Activated CD4-positive, alpha-beta T cell treated with anti-CD3 and anti-CD28 coated beads, Interleukin-2, amount 10 ng/mL, durations not matched to agents 24 days and 14 days (primary cell): ENCODE results near the gene CCDC136. TPM values are rescaled to one million over a fixed set of nuclear protein-coding genes. Genes with fewer than 3 reads are reported as not detected.
A peak's percentile ranks its signal among the peaks of the same experiment; 100 is the strongest.

Source experiments
- DNase-seq: peaks from one replicate; pipeline ENCODE4 v3.0.0; 2022
- H3K27ac Mint-ChIP-seq: one replicate; pipeline ENCODE4 v1.8.0; 2022; ENCODE audit warnings: mild to moderate bottlenecking, mixed read lengths
- H3K27me3 Mint-ChIP-seq: one replicate; pipeline ENCODE4 v1.8.0; 2022; ENCODE audit warnings: mixed read lengths
- H3K36me3 Mint-ChIP-seq: one replicate; pipeline ENCODE4 v1.8.0; 2022; ENCODE audit warnings: low read depth, mild to moderate bottlenecking, mixed read lengths
- H3K4me1 Mint-ChIP-seq: one replicate; pipeline ENCODE4 v1.8.0; 2021; ENCODE audit warnings: mixed read lengths
- H3K4me3 Mint-ChIP-seq: one replicate; pipeline ENCODE4 v1.8.0; 2022; ENCODE audit warnings: mild to moderate bottlenecking, moderate library complexity, mixed read lengths
- H3K9me3 Mint-ChIP-seq: one replicate; pipeline ENCODE4 v1.8.0; 2021; ENCODE audit warnings: mixed read lengths
- intact Hi-C: fragments of 100-400 bp; cut with micrococcal nuclease; formaldehyde crosslinking; loops from one replicate; pipeline ENCODE4 v1.15.1; 2023
- total RNA-seq: library from RNA; stranded (reverse); gene quantifications from 2 replicates; pipeline ENCODE4 v1.2.3, GENCODE V29; 2022

Gene CCDC136
- total RNA-seq, 1 donor from 2014 or later = 9.2 TPM

GRCh38 chr7:128827248-128827958, 35.6 kb downstream of the CCDC136 start:
- DNase-seq = no peak
- H3K4me1 Mint-ChIP-seq = peaks cover 8% of the 10 kb centered on the region
- H3K27me3 Mint-ChIP-seq = peaks cover 32% of the 10 kb centered on the region
- no peaks in the 10 kb centered on the region for H3K36me3 Mint-ChIP-seq
- no peak overlapping the region for H3K27ac Mint-ChIP-seq
- H3K9me3 Mint-ChIP-seq = no peaks in the 10 kb centered on the region
- H3K4me3 Mint-ChIP-seq = no peak overlapping the region
- intact Hi-C loops = no loop called here

GRCh38 chr7:128827971-128828711, 36.4 kb downstream of the CCDC136 start:
- intact Hi-C loops = no loop called here
- Mint-ChIP-seq H3K4me3 (no peak overlapping the region), H3K27ac (no peak overlapping the region), H3K4me1 (peaks cover 8% of the 10 kb centered on the region), H3K36me3 (no peaks in the 10 kb centered on the region), H3K9me3 (no peaks in the 10 kb centered on the region), H3K27me3 (peaks cover 32% of the 10 kb centered on the region)
- DNase-seq = no peak

GRCh38 chr7:128829391-128830166, 37.8 kb downstream of the CCDC136 start:
- intact Hi-C loops = no loop called here
- H3K36me3 Mint-ChIP-seq = no peaks in the 10 kb centered on the region
- peaks cover 8% of the 10 kb centered on the region for H3K4me1 Mint-ChIP-seq
- H3K4me3 Mint-ChIP-seq = peak overlapping the region; percentile 45
- DNase-seq = no peak
- H3K9me3 Mint-ChIP-seq = no peaks in the 10 kb centered on the region
- peaks cover 42% of the 10 kb centered on the region for H3K27me3 Mint-ChIP-seq
- no peak overlapping the region for H3K27ac Mint-ChIP-seq

GRCh38 chr7:128830231-128831177, 38.7 kb downstream of the CCDC136 start, which contains the start of gene FLNC:
Gene FLNC, plus strand, starts transcription at chr7:128830406. Its CDS starts 232 bp downstream, at chr7:128830638.
- intact Hi-C loops = no loop called here
- Mint-ChIP-seq H3K4me3 (peak within 1 kb of the TSS; percentile 73), H3K36me3 (no peaks in the 10 kb centered on the region), H3K4me1 (peaks cover 8% of the 10 kb centered on the region), H3K9me3 (no peaks in the 10 kb centered on the region), H3K27me3 (peaks cover 42% of the 10 kb centered on the region), H3K27ac (no peak within 1 kb of the TSS)
- peak; percentile 79 for DNase-seq

GRCh38 chr7:128831178-128831993, 39.6 kb downstream of the CCDC136 start:
- Mint-ChIP-seq H3K9me3 (no peaks in the 10 kb centered on the region), H3K27ac (no peak overlapping the region), H3K4me3 (peak overlapping the region; percentile 32), H3K36me3 (no peaks in the 10 kb centered on the region), H3K4me1 (peaks cover 8% of the 10 kb centered on the region), H3K27me3 (peaks cover 42% of the 10 kb centered on the region)
- no peak for DNase-seq
- intact Hi-C loops = no loop called here

- peaks cover 42% of the 10 kb centered on the region for H3K27me3 Mint-ChIP-seq
- no peak for DNase-seq
- intact Hi-C loops = no loop called here
- H3K36me3 Mint-ChIP-seq = no peaks in the 10 kb centered on the region
- H3K4me3 Mint-ChIP-seq = no peak overlapping the region
- H3K4me1 Mint-ChIP-seq = peaks cover 8% of the 10 kb centered on the region
- H3K9me3 Mint-ChIP-seq = no peaks in the 10 kb centered on the region
- H3K27ac Mint-ChIP-seq = no peak overlapping the region
Measured at GRCh38 chr7:128831994-128832879, 40.5 kb downstream of the CCDC136 start.

GRCh38 chr7:128832880-128833147, 41.0 kb downstream of the CCDC136 start:
- no peaks in the 10 kb centered on the region for H3K9me3 Mint-ChIP-seq
- H3K4me3 Mint-ChIP-seq = no peak overlapping the region
- no peak for DNase-seq
- H3K27me3 Mint-ChIP-seq = peaks cover 42% of the 10 kb centered on the region
- H3K36me3 Mint-ChIP-seq = no peaks in the 10 kb centered on the region
- no peak overlapping the region for H3K27ac Mint-ChIP-seq
- H3K4me1 Mint-ChIP-seq = peaks cover 8% of the 10 kb centered on the region
- intact Hi-C loops = no loop called here

- H3K27me3 Mint-ChIP-seq = peaks cover 37% of the 10 kb centered on the region
- no peak for DNase-seq
- intact Hi-C loops = no loop called here
- H3K27ac Mint-ChIP-seq = no peak overlapping the region
- no peaks in the 10 kb centered on the region for H3K9me3 Mint-ChIP-seq
- H3K4me1 Mint-ChIP-seq = peaks cover 8% of the 10 kb centered on the region
- H3K36me3 Mint-ChIP-seq = no peaks in the 10 kb centered on the region
- no peak overlapping the region for H3K4me3 Mint-ChIP-seq
Measured at GRCh38 chr7:128833148-128833945, 41.6 kb downstream of the CCDC136 start.

GRCh38 chr7:128833946-128834325, 42.2 kb downstream of the CCDC136 start:
- intact Hi-C loops = no loop called here

GRCh38 chr7:128835231-128835751, 43.5 kb downstream of the CCDC136 start:
- DNase-seq = no peak
- H3K4me1 Mint-ChIP-seq = peaks cover 5% of the 10 kb centered on the region
- H3K4me3 Mint-ChIP-seq = no peak overlapping the region
- intact Hi-C loops = no loop called here
- no peaks in the 10 kb centered on the region for H3K36me3 Mint-ChIP-seq
- peaks cover 23% of the 10 kb centered on the region for H3K27me3 Mint-ChIP-seq
- no peak overlapping the region for H3K27ac Mint-ChIP-seq
- no peaks in the 10 kb centered on the region for H3K9me3 Mint-ChIP-seq

More at GRCh38 chr7:128833946-128834325, 42.2 kb downstream of the CCDC136 start:
- Mint-ChIP-seq H3K4me1 (peaks cover 8% of the 10 kb centered on the region), H3K27me3 (peaks cover 32% of the 10 kb centered on the region), H3K36me3 (no peaks in the 10 kb centered on the region), H3K27ac (no peak overlapping the region), H3K9me3 (no peaks in the 10 kb centered on the region), H3K4me3 (no peak overlapping the region)
- DNase-seq = no peak
